ENCODE data around the gene EXOSC6. TPM values are rescaled to one million over a fixed set of nuclear protein-coding genes. Genes with fewer than 3 reads are reported as not detected.
"Not testable (repeated sequence)": the region's sequence is repeated elsewhere in the genome, so short reads cannot be mapped to it uniquely, and the experiment has no call there.

Gene EXOSC6
- total and polyA plus RNA-seq, 7 donors, result 8.8 to 22.2 (median 17.7) TPM

DNA sequence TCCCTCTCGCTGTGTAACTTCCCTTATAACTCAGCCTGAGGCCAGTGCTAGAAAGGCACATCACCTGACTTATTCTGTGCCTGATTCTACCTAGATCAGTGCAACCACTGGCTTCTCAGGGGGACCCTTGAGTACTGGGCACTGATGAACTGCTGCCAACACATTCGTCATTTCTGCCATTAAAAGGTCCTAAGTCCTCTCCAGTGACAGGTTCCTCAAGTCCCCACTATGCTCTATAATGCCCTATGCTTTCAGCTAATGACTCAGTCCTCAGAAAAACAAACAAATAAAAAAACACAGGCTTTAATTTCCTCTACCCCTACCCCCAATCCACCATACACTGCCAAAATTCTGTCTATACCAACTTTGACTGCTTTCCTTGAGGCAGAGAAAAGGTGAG, 28.5 kb downstream of the EXOSC6 start:
- 82 to 100% (median 86%) methylated on average over 1 of the region's 2 CpGs for WGBS, 3 donors
- H3K4me1 ChIP-seq; intact Hi-C loops (cut with DNase I); ATAC-seq; DNase-seq; H3K27me3 ChIP-seq (ENCODE audit: insufficient read depth in 3 of 3, low read length in 2 of 3); H3K4me3 ChIP-seq; H3K9me3 ChIP-seq; H3K27ac ChIP-seq: not testable (repeated sequence)
- peaks cover 0 to 43% of the 10 kb centered on the region in 2 donors for H3K36me3 ChIP-seq (ENCODE audit: insufficient read depth in 1 of 2, low read depth in 1 of 2)

DNA sequence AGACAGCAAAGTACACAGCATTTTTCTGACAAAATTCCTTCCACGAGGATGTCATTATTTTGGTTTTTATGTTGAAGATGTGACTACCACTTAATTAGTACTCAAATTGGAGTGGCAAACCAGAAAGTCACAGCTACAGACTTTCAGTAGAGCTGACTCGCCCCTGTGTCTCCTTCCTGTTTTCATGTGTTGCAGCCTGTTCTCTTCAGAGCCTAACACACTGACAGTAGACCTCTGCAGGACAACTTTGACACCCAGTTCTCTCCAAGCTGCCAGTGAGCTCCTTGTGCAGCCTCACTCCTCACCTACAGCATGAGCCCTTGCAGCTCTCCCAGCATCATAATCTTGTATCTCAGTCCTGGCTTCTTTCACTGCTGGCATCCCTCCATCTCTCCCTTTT, 29.2 kb downstream of the EXOSC6 start:
- H3K27me3 ChIP-seq (ENCODE audit: insufficient read depth in 3 of 3, low read length in 2 of 3); H3K9me3 ChIP-seq; intact Hi-C loops (cut with DNase I); H3K27ac ChIP-seq; H3K4me3 ChIP-seq; H3K4me1 ChIP-seq; DNase-seq; ATAC-seq: not testable (repeated sequence)
- whole genome bisulfite sequencing, 3 donors, result 77 to 89% (median 79%) methylated on average over 1 to 2 of the region's 2 CpGs
- peaks cover 0 to 38% of the 10 kb centered on the region in 2 donors for H3K36me3 ChIP-seq (ENCODE audit: insufficient read depth in 1 of 2, low read depth in 1 of 2)

DNA sequence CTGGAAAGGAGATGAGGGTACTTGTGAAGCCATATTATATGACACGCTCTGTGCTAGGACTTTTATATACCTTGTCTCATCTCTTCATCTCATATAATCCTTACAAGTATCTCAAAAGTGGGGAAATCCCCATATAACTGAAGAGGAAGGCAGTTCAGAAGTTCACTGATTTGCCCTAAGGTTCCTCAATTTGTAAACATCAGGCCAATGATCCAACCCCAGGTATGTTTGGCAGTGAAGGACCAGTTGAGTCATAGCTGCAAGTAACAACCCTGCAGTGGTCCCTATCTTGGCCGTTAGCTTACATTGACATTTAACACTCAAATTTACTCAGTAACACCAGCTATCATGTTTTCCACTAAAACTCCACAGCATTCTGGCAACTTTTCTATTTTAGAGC, 33.2 kb downstream of the EXOSC6 start:
- DNase-seq; H3K9me3 ChIP-seq; ATAC-seq; H3K27ac ChIP-seq; H3K4me3 ChIP-seq; intact Hi-C loops (cut with DNase I); H3K4me1 ChIP-seq; H3K27me3 ChIP-seq (ENCODE audit: insufficient read depth in 3 of 3, low read length in 2 of 3): not testable (repeated sequence)
- WGBS, 3 donors, result 85 to 89% (median 86%) methylated on average over 2 of the region's 2 CpGs
- H3K36me3 ChIP-seq (ENCODE audit: insufficient read depth in 1 of 2, low read depth in 1 of 2), result peaks cover 0 to 22% of the 10 kb centered on the region in 2 donors

DNA sequence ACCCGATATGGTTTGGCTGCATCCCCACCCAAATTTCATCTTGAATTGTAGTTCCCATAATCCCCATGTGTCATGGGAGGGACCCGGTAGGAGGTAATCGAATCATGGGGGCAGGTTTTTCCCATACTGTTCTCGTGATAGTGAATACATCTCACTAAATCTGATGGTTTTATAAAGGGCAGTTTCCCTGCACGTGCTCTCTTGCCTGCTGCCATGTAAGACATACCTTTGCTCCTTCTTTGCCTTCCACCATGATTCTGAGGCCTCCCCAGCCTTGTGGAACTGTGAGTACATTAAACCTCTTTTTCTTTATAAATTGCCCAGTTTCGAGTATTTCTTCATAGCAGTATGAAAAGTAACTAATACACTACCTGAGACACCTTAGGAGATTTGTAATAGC, 45.4 kb downstream of the EXOSC6 start:
- not testable (repeated sequence) for ATAC-seq, H3K4me1 ChIP-seq, H3K9me3 ChIP-seq

DNA sequence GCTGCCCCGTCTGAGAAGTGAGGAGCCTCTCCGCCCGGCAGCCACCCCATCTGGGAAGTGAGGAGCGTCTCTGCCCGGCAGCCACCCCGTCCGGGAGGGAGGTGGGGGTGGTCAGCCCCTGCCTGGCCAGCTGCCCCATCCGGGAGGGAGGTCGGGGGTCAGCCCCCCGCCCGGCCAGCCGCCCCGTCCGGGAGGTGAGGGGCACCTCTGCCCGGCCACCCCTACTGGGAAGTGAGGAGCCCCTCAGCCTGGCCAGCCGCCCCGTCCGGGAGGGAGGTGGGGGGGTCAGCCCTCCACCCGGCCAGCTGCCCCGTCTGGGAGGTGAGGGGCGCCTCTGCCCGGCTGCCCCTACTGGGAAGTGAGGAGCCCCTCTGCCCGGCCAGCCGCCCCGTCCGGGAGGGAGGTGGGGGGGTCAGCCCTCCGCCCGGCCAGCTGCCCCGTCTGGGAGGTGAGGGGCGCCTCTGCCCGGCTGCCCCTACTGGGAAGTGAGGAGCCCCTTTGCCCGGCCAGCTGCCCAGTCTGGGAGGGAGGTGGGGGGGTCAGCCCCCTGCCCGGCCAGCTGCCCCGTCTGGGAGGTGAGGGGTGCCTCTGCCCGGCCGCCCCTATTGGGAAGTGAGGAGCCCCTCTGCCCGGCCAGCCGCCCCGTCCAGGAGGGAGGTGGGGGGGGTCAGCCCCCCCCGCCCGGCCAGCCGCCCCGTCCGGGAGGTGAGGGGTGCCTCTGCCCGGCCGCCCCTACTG, 46.9 kb downstream of the EXOSC6 start:
- WGBS, 3 donors, result 95 to 97% (median 96%) methylated on average over 11 to 30 of the region's 46 CpGs
- H3K27ac ChIP-seq; intact Hi-C loops (cut with DNase I); H3K27me3 ChIP-seq (ENCODE audit: insufficient read depth in 3 of 3, low read length in 2 of 3); DNase-seq; ATAC-seq; H3K4me3 ChIP-seq; H3K4me1 ChIP-seq; H3K9me3 ChIP-seq; H3K36me3 ChIP-seq (ENCODE audit: insufficient read depth in 1 of 2, low read depth in 1 of 2): not testable (repeated sequence)

More for the DNA sequence above, 45.4 kb downstream of the EXOSC6 start:
- 90 to 93% (median 90%) methylated on average over 3 to 6 of the region's 6 CpGs for WGBS, 3 donors
- H3K27ac ChIP-seq; H3K36me3 ChIP-seq (ENCODE audit: insufficient read depth in 1 of 2, low read depth in 1 of 2); DNase-seq; H3K27me3 ChIP-seq (ENCODE audit: insufficient read depth in 3 of 3, low read length in 2 of 3); H3K4me3 ChIP-seq; intact Hi-C loops (cut with DNase I): not testable (repeated sequence)

DNA sequence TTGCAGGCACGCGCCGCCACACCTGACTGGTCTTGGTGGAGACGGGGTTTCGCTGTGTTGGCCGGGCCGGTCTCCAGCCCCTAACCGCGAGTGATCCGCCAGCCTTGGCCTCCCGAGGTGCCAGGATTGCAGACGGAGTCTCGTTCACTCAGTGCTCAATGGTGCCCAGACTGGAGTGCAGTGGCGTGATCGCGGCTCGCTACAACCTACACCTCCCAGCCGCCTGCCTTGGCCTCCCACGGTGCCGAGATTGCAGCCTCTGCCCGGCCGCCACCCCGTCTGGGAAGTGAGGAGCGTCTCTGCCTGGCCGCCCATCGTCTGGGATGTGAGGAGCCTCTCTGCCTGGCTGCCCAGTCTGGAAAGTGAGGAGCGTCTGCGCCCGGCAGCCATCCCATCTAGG, 47.7 kb downstream of the EXOSC6 start:
- not testable (repeated sequence) for H3K4me1 ChIP-seq

DNA sequence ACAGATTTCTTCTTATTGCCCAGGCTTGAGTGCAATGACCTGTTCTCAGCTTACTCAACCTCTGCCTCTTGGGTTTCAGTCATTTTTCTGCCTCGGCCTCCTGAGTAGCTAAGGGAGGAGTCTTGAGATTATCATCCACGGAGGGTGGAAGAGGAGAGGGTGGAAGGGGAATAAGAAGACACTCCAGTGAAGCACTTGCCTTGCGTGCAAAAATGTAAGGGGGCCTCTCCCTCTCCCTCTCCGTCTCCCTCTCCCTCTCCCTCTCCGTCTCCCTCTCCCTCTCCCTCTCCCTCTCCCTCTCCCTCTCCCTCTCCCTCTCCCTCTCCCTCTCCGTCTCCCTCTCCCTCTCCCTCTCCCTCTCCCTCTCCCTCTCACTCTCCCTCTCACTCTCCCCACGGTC, 48.2 kb downstream of the EXOSC6 start:
- ATAC-seq; DNase-seq; H3K9me3 ChIP-seq; H3K4me1 ChIP-seq; H3K27ac ChIP-seq; H3K4me3 ChIP-seq; H3K36me3 ChIP-seq (ENCODE audit: insufficient read depth in 1 of 2, low read depth in 1 of 2); intact Hi-C loops (cut with DNase I); H3K27me3 ChIP-seq (ENCODE audit: insufficient read depth in 3 of 3, low read length in 2 of 3): not testable (repeated sequence)
- 65 to 83% (median 76%) methylated on average over 3 to 4 of the region's 7 CpGs for WGBS, 3 donors

More for the DNA sequence above, 47.7 kb downstream of the EXOSC6 start:
- H3K9me3 ChIP-seq; H3K36me3 ChIP-seq (ENCODE audit: insufficient read depth in 1 of 2, low read depth in 1 of 2); DNase-seq; intact Hi-C loops (cut with DNase I); ATAC-seq; H3K4me3 ChIP-seq; H3K27me3 ChIP-seq (ENCODE audit: insufficient read depth in 3 of 3, low read length in 2 of 3); H3K27ac ChIP-seq: not testable (repeated sequence)
- 94 to 97% (median 96%) methylated on average over 11 to 18 of the region's 29 CpGs for WGBS, 3 donors

DNA sequence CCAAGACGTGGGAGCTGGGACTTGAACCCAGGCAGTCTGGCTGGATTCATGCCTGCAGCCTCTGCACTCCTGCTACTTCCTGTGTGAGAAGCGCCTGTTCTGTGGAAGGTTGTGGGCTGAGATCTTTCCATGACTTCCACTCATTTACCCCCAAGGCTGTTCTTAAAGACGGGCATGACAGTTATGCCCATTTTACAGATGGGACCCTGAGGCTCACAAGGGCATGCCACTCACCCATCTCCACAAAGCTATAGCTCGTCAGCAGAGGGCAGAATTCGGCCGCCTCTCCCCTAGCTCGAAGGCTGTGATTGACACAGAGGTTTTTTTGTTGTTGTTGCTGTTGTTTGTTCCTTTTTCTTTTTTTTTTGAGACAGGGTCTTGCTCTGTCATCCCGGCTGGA, 51.7 kb downstream of the EXOSC6 start:
- H3K36me3 ChIP-seq (ENCODE audit: insufficient read depth in 1 of 2, low read depth in 1 of 2); H3K4me3 ChIP-seq; H3K27ac ChIP-seq; H3K4me1 ChIP-seq; DNase-seq; H3K27me3 ChIP-seq (ENCODE audit: insufficient read depth in 3 of 3, low read length in 2 of 3); H3K9me3 ChIP-seq; intact Hi-C loops (cut with DNase I); ATAC-seq: not testable (repeated sequence)
- 84 to 87% (median 85%) methylated on average over 7 to 8 of the region's 8 CpGs for WGBS, 3 donors

DNA sequence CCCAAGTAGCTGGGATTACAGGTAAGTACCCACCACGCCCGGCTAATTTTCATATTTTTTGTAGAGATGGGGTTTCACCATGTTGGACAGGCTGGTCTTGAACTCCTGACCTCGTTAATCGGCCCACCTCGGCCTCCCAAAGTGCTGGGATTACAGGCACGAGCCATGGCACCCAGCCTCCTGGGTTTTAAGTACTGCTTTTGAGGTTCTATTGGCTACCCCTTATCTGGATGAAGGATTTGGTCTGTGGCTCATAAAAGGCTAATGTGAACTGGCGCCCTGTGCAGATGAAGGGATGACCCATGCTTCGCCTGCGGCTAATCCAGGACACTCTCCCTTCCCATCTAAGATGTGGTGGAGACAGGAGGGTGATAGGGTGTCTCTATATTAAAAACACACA, 52.6 kb downstream of the EXOSC6 start:
- not testable (repeated sequence) for H3K4me3 ChIP-seq

DNA sequence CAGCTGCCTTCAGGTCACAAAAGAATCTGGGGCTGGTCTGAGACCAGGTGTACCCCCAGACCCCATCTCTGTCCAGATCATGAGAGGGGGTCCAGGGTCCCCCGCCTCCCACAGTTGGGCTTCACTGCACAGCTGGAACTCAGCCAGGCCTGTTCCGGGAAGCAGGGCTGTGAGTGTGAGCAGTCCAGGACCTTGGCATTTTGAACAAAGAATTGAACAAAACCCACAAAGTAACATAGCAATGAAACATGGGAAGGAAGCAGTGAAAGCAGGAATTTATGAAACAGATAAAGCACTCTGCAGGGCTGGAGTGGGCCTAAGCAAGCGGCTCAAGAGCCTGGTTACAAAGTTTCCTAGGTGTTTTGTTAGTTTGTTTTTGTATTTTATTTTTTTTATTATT, 53.1 kb downstream of the EXOSC6 start:
- H3K27ac ChIP-seq; H3K36me3 ChIP-seq (ENCODE audit: insufficient read depth in 1 of 2, low read depth in 1 of 2); H3K27me3 ChIP-seq (ENCODE audit: insufficient read depth in 3 of 3, low read length in 2 of 3); H3K4me1 ChIP-seq; H3K4me3 ChIP-seq; ATAC-seq; H3K9me3 ChIP-seq; intact Hi-C loops (cut with DNase I); DNase-seq: not testable (repeated sequence)
- WGBS, 3 donors, result 52 to 59% (median 52%) methylated on average over 3 of the region's 3 CpGs

More for the DNA sequence above, 52.6 kb downstream of the EXOSC6 start:
- H3K36me3 ChIP-seq (ENCODE audit: insufficient read depth in 1 of 2, low read depth in 1 of 2); H3K4me1 ChIP-seq; H3K27me3 ChIP-seq (ENCODE audit: insufficient read depth in 3 of 3, low read length in 2 of 3); DNase-seq; ATAC-seq; intact Hi-C loops (cut with DNase I); H3K27ac ChIP-seq; H3K9me3 ChIP-seq: not testable (repeated sequence)
- 89 to 95% (median 91%) methylated on average over 9 of the region's 9 CpGs for WGBS, 3 donors

DNA sequence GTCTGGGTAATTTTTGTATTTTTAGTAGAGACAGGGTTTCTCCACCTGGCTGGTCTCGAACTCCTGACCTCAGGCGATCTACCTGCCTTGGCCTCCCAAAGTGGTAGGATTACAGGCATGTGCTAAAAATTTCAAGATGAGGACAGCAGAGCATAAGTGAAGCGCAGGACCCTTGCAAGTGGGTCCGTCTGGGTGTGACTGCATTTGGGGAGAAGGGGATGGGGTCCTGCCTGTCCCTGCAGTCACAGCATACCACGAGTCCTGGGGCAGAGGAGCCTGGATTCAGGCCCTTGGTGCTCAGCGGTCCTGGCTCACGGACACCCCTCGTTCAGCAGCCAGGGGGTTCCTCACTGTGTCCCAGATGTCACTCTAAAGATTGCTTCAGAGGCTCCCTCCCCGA, 53.5 kb downstream of the EXOSC6 start:
- H3K27me3 ChIP-seq (ENCODE audit: insufficient read depth in 3 of 3, low read length in 2 of 3); H3K27ac ChIP-seq; H3K4me3 ChIP-seq; DNase-seq; H3K4me1 ChIP-seq; intact Hi-C loops (cut with DNase I); H3K9me3 ChIP-seq; ATAC-seq; H3K36me3 ChIP-seq (ENCODE audit: insufficient read depth in 1 of 2, low read depth in 1 of 2): not testable (repeated sequence)
- 77 to 85% (median 79%) methylated on average over 9 of the region's 9 CpGs for WGBS, 3 donors
